Caco-2 (cell line): ENCODE measurements around the gene AGR2. TPM values are rescaled to one million over a fixed set of nuclear protein-coding genes. Genes with fewer than 3 reads are reported as not detected.

Experiments
- BruUV-seq: library from RNA; stranded (reverse); fragments of 400-500 nt; replicated peaks from 2 replicates; lab custom pipeline; 2021; lab: Mats Ljungman, UMichigan
- CTCF ChIA-PET: fragments of 300-600 bp; sonication (Branson Sonifier 250); formaldehyde crosslinking; loops from one replicate; lab custom pipeline; 2022; ENCODE audit warnings: antibody characterized with exemption; lab: Charles Lee
- POLR2A ChIA-PET: fragments of 300-600 bp; sonication (Branson Sonifier 250); formaldehyde crosslinking; loops from one replicate; lab custom pipeline; 2022; ENCODE audit warnings: antibody characterized with exemption; lab: Charles Lee
- DNase-seq, 2 experiments: peaks; one replicate each; pipeline versions ENCODE4 v3.0.0 to v3.0.0-alpha.2; 2020 to 2022
- H3K27me3 ChIP-seq: replicated peaks from 2 replicates; pipeline ENCODE4 v1.6.0; 2011; ENCODE audit warnings: low read length; ENCODE audit not compliant: control insufficient read depth, insufficient read depth
- H3K36me3 ChIP-seq: 2 replicates; pipeline ENCODE4 v1.5.1; 2011; ENCODE audit warnings: low read length; ENCODE audit not compliant: control insufficient read depth, insufficient read depth
- H3K4me1 ChIP-seq: fragments of 250-450 bp; sonication (Bioruptor Pico); 2 replicates; pipeline ENCODE4 v1.5.1; 2020; ENCODE audit warnings: mild to moderate bottlenecking
- H3K4me3 ChIP-seq: 2 replicates; pipeline ENCODE4 v1.5.1; 2011; ENCODE audit warnings: low read depth, mild to moderate bottlenecking, control low read depth, low read length
- H3K9me3 ChIP-seq: fragments of 250-450 bp; sonication (Bioruptor Pico); 2 replicates; pipeline ENCODE4 v1.5.1; 2020; ENCODE audit warnings: mild to moderate bottlenecking, moderate library complexity
- H3K27ac Mint-ChIP-seq: one replicate; pipeline ENCODE4 v1.8.0; 2022; ENCODE audit warnings: mixed read lengths; ENCODE audit not compliant: unreplicated experiment
- H3K27me3 Mint-ChIP-seq: one replicate; pipeline ENCODE4 v1.8.0; 2022; ENCODE audit warnings: mixed read lengths; ENCODE audit not compliant: insufficient read depth, unreplicated experiment
- H3K36me3 Mint-ChIP-seq: one replicate; pipeline ENCODE4 v1.8.0; 2022; ENCODE audit warnings: mild to moderate bottlenecking, mixed read lengths; ENCODE audit not compliant: insufficient read depth, unreplicated experiment
- H3K4me1 Mint-ChIP-seq: one replicate; pipeline ENCODE4 v1.8.0; 2022; ENCODE audit warnings: low read depth, mixed read lengths; ENCODE audit not compliant: unreplicated experiment
- H3K4me3 Mint-ChIP-seq: one replicate; pipeline ENCODE4 v1.8.0; 2022; ENCODE audit warnings: mild to moderate bottlenecking, moderate library complexity, mixed read lengths; ENCODE audit not compliant: unreplicated experiment
- H3K9me3 Mint-ChIP-seq: one replicate; pipeline ENCODE4 v1.8.0; 2022; ENCODE audit warnings: mixed read lengths; ENCODE audit not compliant: unreplicated experiment
- CTCF ChIP-seq, 2 experiments: fragments of 200-600 bp in 1 of 2; IDR thresholded peaks; 1 replicate in 1 of 2; 2 replicates in 1 of 2; pipeline versions ENCODE4 v1.5.1 to v1.8.0; 2011 to 2022; ENCODE audit warnings: antibody characterized with exemption in 1 of 2, control low read depth in 1 of 2, inconsistent platforms in 1 of 2, low read depth in 1 of 2, low read length in 1 of 2, mild to moderate bottlenecking in 1 of 2, moderate library complexity in 1 of 2; ENCODE audit not compliant: insufficient read depth in 1 of 2, severe bottlenecking in 1 of 2, unreplicated experiment in 1 of 2
- intact Hi-C: fragments of 100-400 bp; cut with micrococcal nuclease; formaldehyde crosslinking; loops from one replicate; pipeline ENCODE4 v1.10.0; 2022; ENCODE audit not compliant: unreplicated experiment
- total RNA-seq: library from RNA; stranded (reverse); gene quantifications from 2 replicates; pipeline ENCODE4 v1.2.3, GENCODE V29; 2022

The AGR2 gene
- total RNA-seq, 1 experiment from 2014 or later: 343 TPM

GRCh38 chr7:16744518-16745250 lies 60.1 kb downstream of the AGR2 start:
- DNase-seq: no peak
- Mint-ChIP-seq H3K9me3 (no peaks in the 10 kb centered on the region), H3K27ac (no peak overlapping the region), H3K4me1 (peaks cover 19% of the 10 kb centered on the region), H3K36me3 (peaks cover 4% of the 10 kb centered on the region), H3K4me3 (no peak overlapping the region), H3K27me3 (no peaks in the 10 kb centered on the region)
- CTCF ChIA-PET: no interaction called here
- Histone ChIP-seq H3K36me3 (no peaks in the 10 kb centered on the region), H3K4me3 (no peak overlapping the region), H3K27me3 (no peaks in the 10 kb centered on the region), H3K9me3 (no peaks in the 10 kb centered on the region), H3K4me1 (peaks cover 43% of the 10 kb centered on the region)
- intact Hi-C loops: no loop called here
- no peak for TF ChIP-seq CTCF (IDR thresholded peaks at IDR 0.05; ENCODE audit: insufficient read depth in 1 of 2, low read depth in 1 of 2, low read length in 1 of 2, severe bottlenecking in 1 of 2, unreplicated experiment in 1 of 2)
- no TSS peak for BruUV-seq
- POLR2A ChIA-PET: no interaction called here

- TF ChIP-seq CTCF (IDR thresholded peaks at IDR 0.05; ENCODE audit: insufficient read depth in 1 of 2, low read depth in 1 of 2, low read length in 1 of 2, severe bottlenecking in 1 of 2, unreplicated experiment in 1 of 2): no peak
- Mint-ChIP-seq H3K36me3 (peaks cover 4% of the 10 kb centered on the region), H3K27ac (no peak overlapping the region), H3K27me3 (no peaks in the 10 kb centered on the region), H3K4me3 (no peak overlapping the region), H3K9me3 (no peaks in the 10 kb centered on the region), H3K4me1 (peaks cover 26% of the 10 kb centered on the region)
- intact Hi-C loops: no loop called here
- Histone ChIP-seq H3K9me3 (no peaks in the 10 kb centered on the region), H3K4me1 (peaks cover 57% of the 10 kb centered on the region), H3K36me3 (no peaks in the 10 kb centered on the region), H3K4me3 (no peak overlapping the region), H3K27me3 (no peaks in the 10 kb centered on the region)
- BruUV-seq: no TSS peak
- DNase-seq: no peak
- ChIA-PET POLR2A (no interaction called here), CTCF (no interaction called here)
These were observed 61.6 kb downstream of the AGR2 start for GRCh38 chr7:16743236-16743635.

- no TSS peak for BruUV-seq
- intact Hi-C loops: no loop called here
- Mint-ChIP-seq H3K27ac (no peak overlapping the region), H3K9me3 (no peaks in the 10 kb centered on the region), H3K4me3 (no peak overlapping the region), H3K4me1 (peaks cover 32% of the 10 kb centered on the region), H3K36me3 (peaks cover 4% of the 10 kb centered on the region), H3K27me3 (no peaks in the 10 kb centered on the region)
- no peak for TF ChIP-seq CTCF (IDR thresholded peaks at IDR 0.05; ENCODE audit: insufficient read depth in 1 of 2, low read depth in 1 of 2, low read length in 1 of 2, severe bottlenecking in 1 of 2, unreplicated experiment in 1 of 2)
- ChIA-PET CTCF (no interaction called here), POLR2A (no interaction called here)
- DNase-seq: no peak
- Histone ChIP-seq H3K4me1 (peaks cover 64% of the 10 kb centered on the region), H3K4me3 (no peak overlapping the region), H3K36me3 (no peaks in the 10 kb centered on the region), H3K9me3 (no peaks in the 10 kb centered on the region), H3K27me3 (no peaks in the 10 kb centered on the region)
These were observed 62.3 kb downstream of the AGR2 start for GRCh38 chr7:16742547-16742946.

Other genes starting within 250 kb of the AGR2 start
- 34.5 and 35.2 TPM in 2 replicates for gene ANKMY2, start 159.2 kb downstream of the AGR2 start, total RNA-seq
- 148 TPM in 2 replicates for gene BZW2, start 158.8 kb downstream of the AGR2 start, total RNA-seq
- 193 and 208 TPM in 2 replicates for gene TSPAN13, start 51.2 kb downstream of the AGR2 start, total RNA-seq
- gene AGR3, start 77.0 kb upstream of the AGR2 start, total RNA-seq: 1.2 and 3.1 TPM in 2 replicates